ENCODE measurements around the gene SKA1.
"Not testable (repeated sequence)": the region's sequence is repeated elsewhere in the genome, so short reads cannot be mapped to it uniquely, and the experiment has no call there.

The SKA1 gene

DNA sequence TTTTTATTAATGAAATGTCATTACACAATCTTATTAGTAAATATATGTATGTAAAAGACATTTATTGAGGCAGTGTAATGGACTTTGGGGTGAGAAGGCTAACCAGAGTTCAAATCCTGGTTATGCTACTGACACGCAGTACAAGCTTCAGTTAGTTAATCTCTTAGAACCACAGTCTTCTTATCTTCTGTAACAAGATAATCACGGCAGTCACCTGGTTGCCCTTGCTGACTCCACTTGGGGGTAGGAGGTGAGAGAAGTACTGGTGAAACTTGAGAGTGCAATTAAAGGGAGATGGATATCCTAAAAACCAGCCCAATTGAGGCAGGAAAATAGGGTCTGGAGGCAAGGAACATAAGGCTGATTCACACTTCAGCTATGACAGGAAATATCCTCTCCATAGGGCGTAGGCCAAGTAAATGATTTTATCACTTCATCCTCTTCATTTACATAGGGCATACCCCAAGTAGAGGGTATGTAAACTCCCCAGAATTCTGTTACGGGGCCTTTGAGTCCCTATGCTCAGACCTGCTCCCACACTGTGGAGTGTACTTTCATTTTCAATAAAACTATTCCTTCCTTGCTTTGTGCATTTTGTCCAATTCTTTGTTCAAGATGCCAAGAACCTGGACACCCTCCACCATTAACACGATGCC lies 21.3 kb downstream of the SKA1 start:
- DNase-seq = no peak

DNA sequence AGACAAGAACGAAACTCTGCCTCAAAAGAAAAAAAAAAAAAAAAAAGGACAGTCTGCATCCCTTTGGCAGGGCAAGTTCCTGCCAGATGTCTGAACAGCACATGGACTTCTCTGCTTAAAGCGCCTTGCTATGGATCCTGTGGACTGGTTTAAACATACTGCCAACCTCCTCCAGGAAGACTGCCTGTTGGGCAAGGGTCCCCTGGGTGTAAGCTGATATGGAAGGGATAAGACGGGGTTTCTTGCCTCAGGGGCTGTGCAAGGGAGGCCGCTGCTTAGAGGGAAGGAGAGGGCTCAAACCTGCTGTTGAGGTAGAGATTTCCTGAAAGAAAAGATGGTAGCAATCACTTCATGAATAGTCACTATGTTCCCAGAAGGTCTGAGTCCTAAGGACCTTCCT lies 22.2 kb downstream of the SKA1 start:
- no peak for DNase-seq

GRCh38 chr18:50398099-50398498 lies 23.3 kb downstream of the SKA1 start:
- DNase-seq = no peak

- no peak for DNase-seq
Measured at GRCh38 chr18:50398947-50399346, 24.1 kb downstream of the SKA1 start.

GRCh38 chr18:50399582-50399981 lies 24.7 kb downstream of the SKA1 start:
- no peak for DNase-seq

DNA sequence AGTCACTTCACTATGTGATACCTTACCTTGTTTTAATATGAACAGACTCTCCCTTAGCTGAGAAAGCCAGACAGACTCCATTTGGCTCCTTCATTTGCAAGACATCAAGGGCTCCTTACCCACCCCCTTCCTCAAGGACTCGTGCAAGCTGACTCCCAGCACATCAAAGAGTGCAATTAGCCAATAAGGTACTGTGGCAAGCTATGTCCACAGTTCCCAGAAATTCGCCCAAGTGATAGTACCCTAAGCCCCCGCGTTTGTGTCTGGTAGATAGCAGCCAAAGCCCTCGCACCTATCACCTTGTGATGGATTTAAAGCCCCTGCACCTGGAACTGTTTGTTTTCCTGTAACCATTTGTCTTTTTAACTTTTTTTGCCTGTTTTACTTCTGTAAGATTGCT lies 25.6 kb downstream of the SKA1 start:
- not testable (repeated sequence) for DNase-seq

GRCh38 chr18:50401295-50401694 lies 26.4 kb downstream of the SKA1 start:
- no peak for DNase-seq

- DNase-seq = no peak
Measured at GRCh38 chr18:50401888-50402287, 27.0 kb downstream of the SKA1 start.

GRCh38 chr18:50404752-50405581 lies 30.1 kb downstream of the SKA1 start:
- peak; percentile 4 for DNase-seq

DNA sequence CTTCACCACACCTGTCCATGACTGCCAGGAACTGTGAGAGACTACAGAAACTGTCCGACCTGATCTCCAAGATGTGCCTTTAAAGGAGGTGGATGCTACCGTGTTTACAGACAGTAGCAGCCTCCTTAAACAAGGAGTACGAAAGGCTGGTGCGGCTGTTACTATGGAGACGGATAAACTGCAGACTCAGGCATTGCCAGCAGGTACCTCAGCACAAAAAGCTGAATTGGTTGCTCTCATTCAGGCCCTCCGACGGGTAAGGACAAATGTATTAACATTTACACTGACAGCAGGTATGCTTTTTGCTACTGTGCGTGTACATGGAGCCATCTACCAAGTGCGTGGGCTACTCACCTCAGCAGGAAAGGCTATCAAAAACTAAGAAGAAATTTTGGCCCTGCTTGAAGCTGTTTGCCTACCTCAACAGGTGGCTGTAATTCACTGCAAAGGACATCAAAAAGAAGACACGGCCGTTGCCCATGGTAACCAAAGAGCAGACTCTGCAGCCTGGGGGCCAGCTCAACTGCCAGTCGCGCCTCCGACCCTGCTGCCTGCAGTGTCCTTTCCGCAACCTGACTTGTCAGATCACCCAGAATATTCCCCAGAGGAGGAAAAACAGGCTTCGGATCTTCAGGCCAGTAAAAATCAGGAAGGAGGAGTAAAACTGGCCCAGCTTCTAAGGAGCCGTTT lies 30.9 kb downstream of the SKA1 start:
- no peak for DNase-seq

GRCh38 chr18:50409236-50409635 lies 34.4 kb downstream of the SKA1 start:
- DNase-seq = no peak

DNA sequence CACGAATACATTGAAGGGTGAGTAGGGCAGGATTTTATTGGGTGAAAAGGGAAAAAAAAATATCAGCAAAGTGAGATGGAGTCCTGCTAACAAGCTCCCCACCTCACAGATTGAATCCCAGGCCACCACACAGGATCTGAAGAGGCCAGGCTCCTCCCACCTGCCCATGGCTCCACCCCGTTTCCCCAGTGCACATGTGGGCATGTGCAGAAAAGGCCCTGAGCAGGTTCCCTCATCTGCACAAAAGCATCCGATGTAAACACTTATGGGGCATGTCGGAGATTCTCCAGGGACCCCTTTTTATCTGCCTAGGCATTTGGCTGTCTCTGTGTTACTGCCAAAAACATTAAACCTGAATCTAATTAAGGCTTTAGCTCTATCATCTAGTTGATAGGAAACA lies 35.2 kb downstream of the SKA1 start:
- no peak for DNase-seq

GRCh38 chr18:50410894-50411293 lies 36.0 kb downstream of the SKA1 start:
- DNase-seq = peak; percentile 39

- DNase-seq = not testable (repeated sequence)
Measured at GRCh38 chr18:50416832-50417231, 42.0 kb downstream of the SKA1 start.

DNA sequence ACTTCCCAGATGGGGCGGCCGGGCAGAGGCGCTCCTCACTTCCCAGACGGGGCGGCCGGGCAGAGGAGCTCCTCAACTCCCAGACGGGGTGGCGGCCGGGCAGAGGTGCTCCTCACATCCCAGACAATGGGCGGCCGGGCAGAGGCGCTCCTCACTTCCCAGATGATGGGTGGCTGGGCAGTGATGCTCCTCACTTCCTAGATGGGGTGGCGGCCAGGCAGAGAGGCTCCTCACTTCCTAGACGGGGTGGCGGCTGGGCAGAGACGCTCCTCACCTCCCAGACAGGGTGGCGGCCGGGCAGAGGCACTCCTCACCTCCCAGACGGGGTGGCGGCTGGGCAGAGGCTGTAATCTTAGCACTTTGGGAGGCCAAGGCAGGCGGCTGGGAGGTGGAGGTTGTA lies 42.9 kb downstream of the SKA1 start:
- not testable (repeated sequence) for DNase-seq

- no peak for DNase-seq
Measured at GRCh38 chr18:50418650-50419049, 43.8 kb downstream of the SKA1 start.

- DNase-seq = no peak
Measured at GRCh38 chr18:50422286-50422898, 47.5 kb downstream of the SKA1 start.

DNA sequence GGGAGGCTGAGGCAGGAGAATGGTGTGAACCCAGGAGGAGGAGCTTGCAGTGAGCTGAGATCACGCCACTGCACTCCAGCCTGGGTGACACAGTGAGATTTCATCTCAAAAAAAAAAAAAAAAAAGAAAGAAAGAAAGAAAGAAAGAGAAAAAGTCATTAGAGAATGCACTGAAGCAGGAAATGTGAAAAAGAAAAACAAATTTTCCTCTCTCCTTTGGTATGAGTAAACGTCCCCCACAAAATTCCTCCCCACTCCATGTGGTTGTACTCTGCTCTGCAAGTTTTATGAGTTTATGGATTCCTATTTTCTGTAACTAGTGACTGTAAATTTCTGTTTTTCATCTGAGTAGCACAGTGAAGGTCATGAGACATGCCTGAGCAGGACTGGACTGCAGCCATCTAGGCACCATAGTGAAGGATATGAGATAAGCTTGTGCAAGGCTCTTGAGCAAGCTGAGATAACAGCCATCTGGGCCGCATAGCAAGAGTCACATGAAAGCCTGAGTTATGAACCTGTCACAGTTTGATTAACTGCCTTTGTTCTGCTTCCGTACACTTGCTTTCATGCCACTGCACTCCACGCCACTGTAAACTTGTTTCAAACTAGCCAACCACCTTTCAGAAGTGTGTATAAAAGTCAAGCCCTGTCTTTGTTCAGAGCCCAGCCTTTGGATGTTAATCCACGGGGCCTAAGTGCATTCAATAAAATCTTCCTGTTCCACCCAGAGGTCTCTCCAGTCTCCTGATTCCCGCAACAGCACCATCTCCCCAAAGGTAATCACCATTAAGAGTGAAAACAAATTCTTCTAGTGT lies 50.2 kb downstream of the SKA1 start:
- DNase-seq = peak; percentile 71

DNA sequence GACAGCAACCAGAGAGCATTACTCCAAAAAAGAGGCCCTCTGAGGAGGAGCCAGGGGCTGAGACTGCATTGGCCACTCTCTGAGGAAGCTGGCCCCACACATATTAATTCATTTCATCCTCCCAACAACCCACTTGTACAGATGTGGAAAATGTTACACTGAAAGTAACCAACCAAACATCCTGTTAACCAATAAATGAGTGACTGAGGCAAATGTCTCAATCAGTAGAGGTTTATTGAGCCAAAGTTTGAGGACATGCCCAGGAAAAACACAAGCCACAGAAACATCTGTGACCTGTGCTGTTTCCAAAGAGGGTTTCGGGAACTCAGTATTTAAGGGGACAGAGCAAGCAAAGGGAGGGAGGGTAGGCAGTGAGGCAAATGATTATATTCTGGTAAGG lies 53.0 kb downstream of the SKA1 start:
- no peak for DNase-seq

GRCh38 chr18:50428531-50429206 lies 53.8 kb downstream of the SKA1 start:
- DNase-seq = no peak

DNA sequence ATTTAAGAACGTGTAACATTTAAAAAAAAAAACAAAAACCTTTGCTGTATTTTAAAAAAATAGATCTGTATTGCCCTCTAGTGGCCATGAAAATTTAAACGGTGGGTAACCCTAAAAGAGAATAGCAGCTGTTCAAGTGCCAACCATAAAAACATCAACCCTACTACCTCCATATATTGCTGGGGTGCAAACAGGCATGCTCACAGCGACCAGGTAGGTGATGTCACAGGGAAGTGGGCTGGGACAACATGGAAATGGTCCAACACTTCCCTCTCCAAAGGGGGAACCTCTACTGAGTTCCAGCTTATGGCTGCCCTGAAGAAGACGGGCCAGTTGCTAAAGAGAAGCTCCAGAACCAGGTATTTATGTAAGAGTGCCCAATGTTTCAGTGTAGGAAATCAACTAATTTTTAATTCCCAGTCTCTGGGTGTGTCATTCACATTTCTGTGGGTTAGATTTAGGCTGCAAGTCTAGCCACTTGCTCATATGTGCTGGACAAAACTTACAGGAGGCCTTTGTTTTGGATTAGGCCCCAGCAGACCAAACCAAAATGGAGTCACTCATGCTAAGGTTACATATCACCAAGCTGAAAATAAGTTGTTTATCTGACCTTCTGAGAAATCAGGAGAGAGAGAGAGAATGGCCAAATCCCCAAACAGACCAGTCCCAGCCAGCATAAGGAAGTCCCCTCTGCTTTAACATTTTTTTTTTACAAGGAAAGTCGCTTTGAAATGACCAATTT lies 54.5 kb downstream of the SKA1 start:
- DNase-seq = peak; percentile 43

Measured in kidney glomerular epithelial cell (primary cell).